HEK293 (cell line): ENCODE measurements around the gene NOL9.
A peak's percentile ranks its signal among the peaks of the same experiment; 100 is the strongest.

ENCODE experiments used
- CTCF ChIA-PET: fragments of 350-600 bp; formaldehyde crosslinking; extraction: SDS; loops from one replicate; lab custom pipeline; 2021; ENCODE audit warnings: antibody characterized with exemption; lab: Yijun Ruan, JAX
- POLR2A ChIA-PET: fragments of 300-600 bp; formaldehyde crosslinking; extraction: SDS; loops from one replicate; lab custom pipeline; 2020; ENCODE audit warnings: antibody characterized with exemption, inconsistent platforms; lab: Yijun Ruan, JAX
- H3K27ac ChIP-seq: fragments of 200-500 bp; sonication (Bioruptor generic); 2 replicates; pipeline ENCODE4 v1.5.1; 2014; ENCODE audit warnings: low read depth, low read length, control low read depth, inconsistent platforms; ENCODE audit errors: extremely low read depth
- H3K36me3 ChIP-seq, 2 experiments: fragments of 200-500 bp in 1 of 2; sonication (Bioruptor generic) in 1 of 2; 1 replicate in 1 of 2; 2 replicates in 1 of 2; pipeline ENCODE4 v1.5.1; 2014 to 2017; ENCODE audit warnings: inconsistent platforms in 2 of 2, low read length in 2 of 2; ENCODE audit not compliant: control insufficient read depth in 2 of 2, insufficient read depth in 1 of 2
- H3K4me1 ChIP-seq: fragments of 200-500 bp; sonication (Bioruptor generic); 2 replicates; pipeline ENCODE4 v1.5.1; 2014; ENCODE audit warnings: mild to moderate bottlenecking, low read length, inconsistent platforms; ENCODE audit not compliant: control insufficient read depth, insufficient read depth
- H3K4me3 ChIP-seq: 2 replicates; pipeline ENCODE4 v1.5.1; 2011; ENCODE audit warnings: low read depth, mild to moderate bottlenecking, control low read depth, low read length, moderate library complexity
- H3K9me3 ChIP-seq: fragments of 200-500 bp; sonication (Bioruptor generic); 2 replicates; pipeline ENCODE4 v1.5.1; 2014; ENCODE audit warnings: low read depth, low read length, inconsistent platforms; ENCODE audit not compliant: control insufficient read depth, insufficient read depth
- AEBP2 ChIP-seq: fragments of 450-650 bp; formaldehyde crosslinking; IDR thresholded peaks from 2 replicates; pipeline ENCODE4 v1.5.1; 2016; ENCODE audit warnings: missing biosample characterization, missing genetic modification characterization, borderline replicate concordance
- HIC1 ChIP-seq: fragments of 450-650 bp; formaldehyde crosslinking; IDR thresholded peaks from 2 replicates; pipeline ENCODE4 v1.5.1; 2016; ENCODE audit warnings: missing biosample characterization, missing genetic modification characterization
- PATZ1 ChIP-seq: fragments of 450-650 bp; formaldehyde crosslinking; IDR thresholded peaks from 2 replicates; pipeline ENCODE4 v1.5.1; 2016; ENCODE audit warnings: missing biosample characterization, missing genetic modification characterization
- REPIN1 ChIP-seq: fragments of 450-650 bp; formaldehyde crosslinking; IDR thresholded peaks from 2 replicates; pipeline ENCODE4 v1.5.1; 2017; ENCODE audit warnings: missing biosample characterization, missing genetic modification characterization, low read depth
- ZNF121 ChIP-seq: fragments of 450-650 bp; formaldehyde crosslinking; IDR thresholded peaks from 2 replicates; pipeline ENCODE4 v1.5.1; 2016; ENCODE audit warnings: missing biosample characterization, missing genetic modification characterization
- ZNF174 ChIP-seq: fragments of 450-650 bp; formaldehyde crosslinking; IDR thresholded peaks from 2 replicates; pipeline ENCODE4 v1.5.0; 2017; ENCODE audit warnings: missing biosample characterization, mild to moderate bottlenecking, missing genetic modification characterization
- ZNF341 ChIP-seq: fragments of 450-650 bp; formaldehyde crosslinking; IDR thresholded peaks from 2 replicates; pipeline ENCODE4; 2016; ENCODE audit warnings: low read depth, missing biosample characterization, missing genetic modification characterization

Gene NOL9

GRCh38 chr1:6483761-6484117 is 70.6 kb downstream of the NOL9 start (continued):
- no peak for TF ChIP-seq ZNF174 (tag by site-specific recombination)

GRCh38 chr1:6483017-6483760 is 71.1 kb downstream of the NOL9 start:
- Histone ChIP-seq H3K9me3 (no peaks in the 10 kb centered on the region), H3K27ac (no peak overlapping the region), H3K4me3 (no peak overlapping the region), H3K36me3 (no peaks in the 10 kb centered on the region), H3K4me1 (no peaks in the 10 kb centered on the region)
- ChIA-PET CTCF (interaction anchor here (1.7 to 1.8 kb wide), 2 partner anchors 163 to 236 kb away, joined by 6 to 10 read pairs; no protein-coding TSS in a partner anchor), POLR2A (no interaction called here)
- TF ChIP-seq ZNF121 = peak; percentile 95
- TF ChIP-seq HIC1 (tag by site-specific recombination) = no peak

- Histone ChIP-seq H3K4me3 (no peak overlapping the region), H3K27ac (no peak overlapping the region), H3K4me1 (no peaks in the 10 kb centered on the region), H3K36me3 (no peaks in the 10 kb centered on the region), H3K9me3 (no peaks in the 10 kb centered on the region)
- ChIA-PET CTCF (interaction anchor here (0.5 to 0.9 kb wide), 3 partner anchors 13 to 165 kb away, joined by 3 read pairs; no protein-coding TSS in a partner anchor), POLR2A (interaction anchor here (0.8 kb wide), 1 partner anchor 10 kb away, joined by 3 read pairs; no protein-coding TSS in a partner anchor)
- TF ChIP-seq REPIN1 (tag by site-specific recombination) (no peak), ZNF341 (peak; percentile 67)
Measured at GRCh38 chr1:6481820-6482219, 72.5 kb downstream of the NOL9 start.

- POLR2A ChIA-PET = no interaction called here
Measured at GRCh38 chr1:6477039-6477820, 77.1 kb downstream of the NOL9 start.

More at GRCh38 chr1:6477039-6477820, 77.1 kb downstream of the NOL9 start:
- CTCF ChIA-PET = interaction anchor here (0.7 to 3.4 kb wide), 11 partner anchors 9 to 230 kb away, joined by 3 to 19 read pairs (median 4); partner anchors contain the start of gene TNFRSF25
- TF ChIP-seq PATZ1 (tag by site-specific recombination) (no peak), ZNF341 (peak; percentile 81), AEBP2 (tag by site-specific recombination) (no peak)
- H3K9me3 ChIP-seq = no peaks in the 10 kb centered on the region
- no peak overlapping the region for H3K27ac ChIP-seq
- H3K36me3 ChIP-seq = peaks cover 0 to 13% of the 10 kb centered on the region in 2 experiments; a peak in 1 of 3 replicates
- H3K4me3 ChIP-seq = no peak overlapping the region
- H3K4me1 ChIP-seq = no peaks in the 10 kb centered on the region
